IPS-11a (cell line): ENCODE data around the gene GFRA1.

Experiments used
- H3K4me3 ChIP-seq: one replicate; pipeline ENCODE4 v1.5.1; 2013; ENCODE audit warnings: low read depth, low read length, control low read depth

The GFRA1 gene

GRCh38 chr10:116108095-116108494 lies 164.9 kb downstream of the GFRA1 start:
- H3K4me3 ChIP-seq, result no peak overlapping the region

GRCh38 chr10:116106611-116107010 lies 166.4 kb downstream of the GFRA1 start:
- no peak overlapping the region for H3K4me3 ChIP-seq

- no peak overlapping the region for H3K4me3 ChIP-seq
Measured at GRCh38 chr10:116105264-116105663, 167.7 kb downstream of the GFRA1 start.

- no peak overlapping the region for H3K4me3 ChIP-seq
Measured at GRCh38 chr10:116104210-116104932, 168.6 kb downstream of the GFRA1 start.

GRCh38 chr10:116103668-116104067 lies 169.3 kb downstream of the GFRA1 start:
- H3K4me3 ChIP-seq, result no peak overlapping the region

- no peak overlapping the region for H3K4me3 ChIP-seq
Measured at GRCh38 chr10:116101616-116102315, 171.2 kb downstream of the GFRA1 start.

GRCh38 chr10:116100984-116101383 lies 172.0 kb downstream of the GFRA1 start:
- H3K4me3 ChIP-seq, result no peak overlapping the region

- no peak overlapping the region for H3K4me3 ChIP-seq
Measured at GRCh38 chr10:116099023-116099420, 174.0 kb downstream of the GFRA1 start.

GRCh38 chr10:116098411-116099022 lies 174.5 kb downstream of the GFRA1 start:
- H3K4me3 ChIP-seq, result no peak overlapping the region

- H3K4me3 ChIP-seq, result no peak overlapping the region
Measured at GRCh38 chr10:116097239-116097784, 175.7 kb downstream of the GFRA1 start.

- H3K4me3 ChIP-seq, result no peak overlapping the region
Measured at GRCh38 chr10:116096526-116096925, 176.5 kb downstream of the GFRA1 start.

- no peak overlapping the region for H3K4me3 ChIP-seq
Measured at GRCh38 chr10:116094356-116094755, 178.7 kb downstream of the GFRA1 start.

GRCh38 chr10:116093031-116093430 lies 180.0 kb downstream of the GFRA1 start:
- H3K4me3 ChIP-seq, result no peak overlapping the region

GRCh38 chr10:116088985-116089384 lies 184.0 kb downstream of the GFRA1 start:
- no peak overlapping the region for H3K4me3 ChIP-seq

- H3K4me3 ChIP-seq, result no peak overlapping the region
Measured at GRCh38 chr10:116085323-116085722, 187.7 kb downstream of the GFRA1 start.

GRCh38 chr10:116084161-116084560 lies 188.8 kb downstream of the GFRA1 start:
- no peak overlapping the region for H3K4me3 ChIP-seq

- no peak overlapping the region for H3K4me3 ChIP-seq
Measured at GRCh38 chr10:116083226-116083762, 189.7 kb downstream of the GFRA1 start.

- no peak overlapping the region for H3K4me3 ChIP-seq
Measured at GRCh38 chr10:116082762-116083161, 190.2 kb downstream of the GFRA1 start.

GRCh38 chr10:116082206-116082605 lies 190.8 kb downstream of the GFRA1 start:
- no peak overlapping the region for H3K4me3 ChIP-seq

- H3K4me3 ChIP-seq, result no peak overlapping the region
Measured at GRCh38 chr10:116080553-116080952, 192.5 kb downstream of the GFRA1 start.

- no peak overlapping the region for H3K4me3 ChIP-seq
Measured at GRCh38 chr10:116079355-116079754, 193.7 kb downstream of the GFRA1 start.
